OCI-M2 (cell line): ENCODE data around the gene PIK3AP1.

Experiments used
- DNase-seq: peaks from one replicate; lab custom pipeline; 2025; ENCODE audit not compliant: unreplicated experiment; lab: John Stamatoyannopoulos, UW

Gene PIK3AP1

GRCh38 chr10:96646301-96646700, 74.0 kb downstream of the PIK3AP1 start:
- no peak for DNase-seq

GRCh38 chr10:96645191-96645721, 75.1 kb downstream of the PIK3AP1 start:
- no peak for DNase-seq

GRCh38 chr10:96643920-96644319, 76.4 kb downstream of the PIK3AP1 start:
- DNase-seq, result no peak

DNA sequence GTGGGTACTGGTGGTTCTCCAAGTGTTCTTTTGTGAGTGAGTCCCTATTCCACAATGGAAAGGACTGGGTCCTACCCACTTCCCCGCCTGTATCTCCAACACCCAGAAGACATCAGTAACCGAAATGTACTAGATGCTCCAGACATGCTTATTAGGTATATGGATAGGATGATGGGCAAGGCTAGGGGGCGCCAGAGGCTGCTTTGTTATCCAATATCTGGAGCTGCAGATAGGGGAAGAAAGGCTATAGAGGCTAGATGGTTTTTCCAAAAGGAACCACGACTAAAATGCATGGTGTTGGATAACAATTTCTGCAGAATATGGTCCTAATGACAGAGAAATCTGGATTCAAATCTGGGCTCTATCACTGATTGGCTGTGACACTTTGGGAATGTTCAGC, 77.3 kb downstream of the PIK3AP1 start:
- DNase-seq, result peak; percentile 65

DNA sequence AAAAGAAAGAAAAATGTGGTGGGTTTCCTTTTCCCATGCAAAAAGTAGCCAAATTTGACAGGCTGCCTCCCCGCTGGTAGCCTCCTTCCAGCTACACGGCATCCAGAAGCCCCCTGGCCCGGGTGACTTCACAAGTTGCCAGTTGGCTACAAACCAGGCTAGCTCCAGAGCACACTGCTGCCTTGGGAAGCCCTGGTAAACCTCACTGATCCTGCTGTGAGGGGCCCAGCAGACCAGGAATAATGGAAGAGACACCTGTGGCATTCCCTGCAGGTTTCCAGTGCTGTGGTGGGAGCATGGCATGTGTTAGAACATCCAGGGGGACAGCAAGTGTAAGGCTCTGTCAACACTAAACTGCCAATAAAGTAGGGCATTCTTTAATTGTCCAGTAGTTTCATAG, 77.8 kb downstream of the PIK3AP1 start:
- DNase-seq, result no peak

DNA sequence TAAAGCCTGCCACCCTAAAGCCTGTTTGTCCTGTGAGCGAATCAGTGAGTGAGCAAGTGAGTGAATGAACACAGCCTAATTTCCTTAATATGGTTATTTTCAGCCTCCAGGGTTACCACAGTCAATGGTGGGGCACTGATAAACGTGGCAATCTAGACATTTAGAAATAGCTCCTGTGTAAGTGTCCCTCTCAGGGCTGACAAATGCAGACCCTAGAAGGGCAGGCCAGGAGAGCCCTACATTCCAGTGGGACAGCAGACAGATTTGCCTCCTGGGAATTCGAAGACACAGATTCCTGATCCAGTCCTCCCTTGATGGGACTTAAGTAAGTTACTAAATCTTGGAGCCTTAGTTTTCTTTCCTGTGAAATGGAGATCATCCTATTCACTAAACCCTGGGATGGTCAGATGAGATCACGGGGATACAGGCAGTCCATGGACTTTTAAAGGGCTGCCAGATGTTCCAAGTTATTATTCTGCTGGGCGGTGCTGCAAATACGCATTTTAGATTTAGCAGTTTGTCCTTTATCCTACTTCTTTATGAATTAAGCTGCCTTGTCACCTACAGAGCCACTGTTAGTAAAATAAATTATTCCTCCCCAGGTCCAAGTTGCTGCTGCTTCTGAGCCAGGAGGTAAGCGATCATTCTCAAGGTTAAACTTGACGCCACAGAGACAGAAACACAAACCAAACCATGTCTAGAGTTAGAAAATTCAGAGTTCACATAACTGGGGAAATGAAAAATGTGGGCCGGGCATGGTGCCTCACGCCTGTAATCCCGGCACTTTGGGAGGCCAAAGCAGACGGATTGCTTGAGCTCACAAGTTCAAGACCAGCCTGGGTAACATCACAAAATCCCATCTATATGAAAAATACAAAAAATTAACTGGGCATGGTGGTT, 78.7 kb downstream of the PIK3AP1 start:
- DNase-seq, result no peak

DNA sequence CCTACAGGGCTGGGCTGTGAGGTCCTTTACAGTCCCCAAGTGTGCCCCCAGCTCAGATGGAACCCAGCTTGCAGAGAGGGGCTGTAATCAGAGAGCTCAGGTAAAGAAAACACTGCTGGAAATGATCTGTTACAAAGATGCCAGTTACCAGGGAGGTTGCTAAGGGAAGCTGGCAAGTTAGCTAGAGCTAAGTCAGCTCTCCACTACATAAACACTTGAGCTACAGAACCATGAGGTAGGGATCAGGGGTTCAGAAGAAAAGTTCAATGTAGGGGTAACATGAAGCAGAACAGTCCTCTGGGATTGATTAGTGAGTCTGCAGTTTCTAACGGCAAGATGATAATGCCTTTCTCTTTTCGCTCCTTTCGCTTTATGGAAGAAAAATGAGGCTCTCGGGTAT, 80.4 kb downstream of the PIK3AP1 start:
- DNase-seq, result no peak

- DNase-seq, result no peak
These were observed 81.6 kb downstream of the PIK3AP1 start for GRCh38 chr10:96638696-96639095.

DNA sequence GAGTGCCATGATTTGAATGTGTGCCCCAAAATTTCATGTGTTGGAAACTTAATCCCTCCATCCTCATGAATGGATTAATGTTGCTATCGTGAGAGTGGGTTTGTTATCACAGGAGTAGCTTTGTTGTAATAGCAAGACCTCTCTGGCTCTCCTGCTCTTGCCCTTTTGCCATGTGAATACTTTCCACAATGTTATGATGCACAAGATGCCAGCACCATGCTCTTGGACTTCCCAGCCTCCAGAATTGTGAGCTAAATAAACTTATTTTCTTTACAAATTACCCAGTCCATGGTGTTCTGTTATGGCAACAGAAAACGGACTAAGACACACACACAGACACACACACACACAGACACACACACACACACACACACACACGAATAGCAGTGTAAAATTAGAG, 82.2 kb downstream of the PIK3AP1 start:
- DNase-seq, result no peak

DNA sequence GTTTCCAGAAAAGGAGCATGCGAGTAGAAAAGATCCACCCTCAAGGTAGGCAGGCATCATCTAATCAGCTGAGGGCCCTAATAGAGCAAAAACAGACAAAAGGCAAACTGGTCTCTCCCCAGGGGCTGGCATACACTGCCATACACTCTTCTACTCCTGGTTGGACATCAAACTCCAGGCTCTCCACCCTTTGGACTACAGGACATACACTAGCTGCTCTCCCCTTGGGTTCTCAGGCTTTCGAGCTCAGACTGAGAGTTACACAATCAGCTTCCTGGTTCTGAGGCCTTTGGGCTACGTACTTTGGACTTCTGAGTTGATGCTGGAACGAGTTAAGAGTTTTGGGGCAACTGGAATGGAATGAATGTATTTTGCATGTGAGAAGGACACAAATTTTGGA, 82.6 kb downstream of the PIK3AP1 start:
- no peak for DNase-seq

GRCh38 chr10:96636551-96636950, 83.8 kb downstream of the PIK3AP1 start:
- DNase-seq, result no peak

DNA sequence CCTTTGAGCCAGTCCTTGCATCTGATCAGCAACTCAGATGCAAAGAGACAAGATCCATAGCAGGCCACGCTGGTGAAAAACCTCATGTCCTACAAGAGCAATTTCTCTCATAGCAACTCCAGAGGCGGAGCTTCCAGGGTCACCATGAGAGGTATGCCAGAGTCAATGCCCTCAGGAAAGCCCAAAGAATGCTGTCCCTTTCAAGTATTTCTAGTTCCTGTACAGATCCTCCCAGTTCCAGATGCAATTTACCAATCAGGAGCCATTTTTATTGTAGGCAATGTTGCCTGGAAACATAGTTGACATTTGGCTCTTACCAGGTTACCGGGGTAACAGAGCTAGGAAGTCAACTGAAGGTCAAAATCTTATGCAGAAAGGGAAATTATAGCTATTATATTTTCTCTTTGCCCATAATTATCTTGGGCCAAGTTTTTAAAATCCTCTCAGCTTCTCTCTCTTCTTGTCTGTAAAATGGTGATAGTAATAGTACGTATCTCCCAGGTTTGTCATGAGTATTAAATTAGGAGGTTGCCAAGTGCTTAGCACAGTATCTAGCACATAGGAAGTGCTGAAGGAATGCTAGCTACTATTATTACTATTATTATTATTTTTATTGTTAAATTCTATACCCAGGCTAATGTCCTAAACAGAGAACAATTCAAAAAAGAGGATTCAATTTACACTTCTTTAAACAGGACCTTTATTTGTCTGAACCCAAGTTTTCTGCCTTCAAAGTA, 87.2 kb downstream of the PIK3AP1 start:
- DNase-seq, result no peak

DNA sequence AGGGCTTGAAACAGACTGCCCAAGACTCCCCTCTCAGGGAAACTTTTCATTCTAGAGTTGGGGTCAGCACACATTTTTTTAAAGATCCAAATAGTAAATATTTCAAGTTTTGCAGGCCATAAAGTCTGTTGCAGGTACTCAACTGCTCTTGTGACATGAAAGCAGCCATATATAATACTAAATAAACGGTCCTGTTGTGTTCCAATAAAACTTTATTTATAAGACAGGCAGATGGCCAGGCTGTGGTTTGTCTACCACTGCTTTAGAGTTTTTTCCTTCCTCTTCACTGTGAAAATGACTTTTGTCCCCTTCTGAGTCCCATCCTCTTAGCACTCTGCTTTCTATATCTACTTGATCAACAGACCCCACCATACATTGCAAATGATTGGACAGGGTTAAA, 93.0 kb downstream of the PIK3AP1 start:
- DNase-seq, result no peak

DNA sequence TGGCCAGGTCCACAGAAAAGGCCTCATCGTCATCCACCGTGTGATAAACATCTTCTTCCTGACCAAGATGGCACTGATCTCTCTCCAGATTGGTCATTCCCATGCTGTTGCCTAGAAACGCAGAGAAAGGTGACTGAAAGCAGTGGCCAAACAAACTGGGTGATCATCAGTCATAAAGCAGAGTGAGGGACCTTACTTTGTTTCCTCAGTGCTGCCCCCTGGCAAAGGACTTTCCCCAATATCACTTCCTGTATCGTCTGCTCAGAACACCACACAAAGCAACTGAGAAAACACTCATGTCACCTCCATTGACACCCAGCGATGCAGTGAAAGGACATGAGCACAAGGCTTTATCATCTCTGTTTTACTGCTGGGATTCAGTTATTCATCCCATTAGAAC, 93.5 kb downstream of the PIK3AP1 start:
- DNase-seq, result no peak

GRCh38 chr10:96625173-96625572, 95.1 kb downstream of the PIK3AP1 start:
- DNase-seq, result no peak

DNA sequence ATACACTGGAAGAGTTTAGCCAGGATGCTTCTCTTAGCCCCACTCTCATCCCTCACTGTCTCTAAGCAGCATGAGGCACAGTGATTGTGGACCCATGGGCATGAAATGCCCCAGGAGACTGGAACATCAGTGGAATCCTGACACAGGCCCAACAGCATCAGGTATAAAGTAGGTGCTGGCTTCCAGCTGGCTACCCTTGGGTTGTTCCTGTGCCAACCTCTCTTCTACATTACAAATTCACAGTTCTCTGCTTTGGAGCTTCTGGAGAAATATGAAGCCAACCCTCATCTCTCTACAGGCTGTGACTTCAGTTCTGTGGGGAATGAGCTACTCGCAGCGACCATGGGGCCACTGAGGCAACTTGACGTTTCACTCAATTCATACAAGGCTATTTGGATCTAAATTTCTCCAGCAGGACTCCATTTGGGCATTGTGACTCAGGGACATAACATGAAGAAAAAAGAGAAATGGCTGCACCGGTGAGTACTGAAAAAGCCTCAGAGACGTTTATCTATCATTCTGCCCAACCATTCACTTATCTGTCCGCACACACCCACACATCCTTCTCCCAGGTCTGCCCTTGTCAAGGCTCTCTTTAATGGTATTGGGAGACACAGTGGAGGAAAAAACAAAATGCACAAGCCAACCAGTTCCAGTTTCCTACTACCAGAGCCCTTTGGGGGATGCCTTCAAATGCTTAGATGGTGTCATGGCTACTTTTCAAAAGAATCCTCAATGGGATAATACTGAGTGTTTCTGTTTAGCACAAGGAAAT, 98.1 kb downstream of the PIK3AP1 start:
- peak; percentile 31 for DNase-seq

GRCh38 chr10:96619796-96620773, 100.2 kb downstream of the PIK3AP1 start:
- DNase-seq, result no peak

GRCh38 chr10:96619120-96619519, 101.2 kb downstream of the PIK3AP1 start:
- peak; percentile 80 for DNase-seq

DNA sequence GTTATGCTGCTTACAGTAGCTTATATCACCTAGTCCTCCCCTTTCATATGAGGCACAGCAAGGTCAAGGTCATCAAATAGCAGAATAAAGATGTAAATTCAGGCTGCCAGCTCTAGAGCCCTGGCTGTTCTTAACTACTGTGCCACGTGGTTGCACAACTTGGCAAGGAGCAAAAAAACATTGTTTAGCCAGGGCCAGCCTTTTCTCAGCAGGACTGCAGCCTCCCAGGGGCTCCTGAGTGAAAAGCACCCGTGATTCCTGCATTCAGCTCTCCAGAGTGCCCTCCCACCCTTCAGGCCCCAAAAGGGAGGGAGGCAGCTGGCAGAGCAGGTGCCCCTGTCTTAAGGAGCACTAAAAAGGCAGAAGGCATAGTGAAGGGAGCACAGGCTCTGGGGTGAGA, 101.7 kb downstream of the PIK3AP1 start:
- DNase-seq, result no peak

GRCh38 chr10:96616961-96617360, 103.4 kb downstream of the PIK3AP1 start:
- no peak for DNase-seq
